Measurements from ENCODE around the gene NFATC2. TPM values are rescaled to one million over a fixed set of nuclear protein-coding genes. Genes with fewer than 3 reads are reported as not detected.

The NFATC2 gene
- polyA plus RNA-seq, 1 of the 3 experiments (the other 2 are of a cell fraction), result 0.36 TPM

- TF ChIP-seq EP300 (IDR thresholded peaks at IDR 0.05; ENCODE audit: borderline replicate concordance in 1 of 2, low read depth in 1 of 2, low read length in 1 of 2), result no peak
- no peak for TF ChIP-seq GATA2 (CRISPR knock-in tag; IDR thresholded peaks at IDR 0.05)
- TF ChIP-seq CTCF (IDR thresholded peaks at IDR 0.05), result no peak
- no peak for TF ChIP-seq TAF1 (IDR thresholded peaks at IDR 0.05; ENCODE audit: borderline replicate concordance, low read depth, low read length)
- no peak for TF ChIP-seq FOXM1 (IDR thresholded peaks at IDR 0.05; ENCODE audit: low read depth)
Observed at GRCh38 chr20:51394706-51395105, 147.8 kb downstream of the NFATC2 start (continued).

GRCh38 chr20:51393571-51393970 is 148.9 kb downstream of the NFATC2 start:
- Histone ChIP-seq H3K36me3 (replicated peaks in 1 of 2; ENCODE audit: control insufficient read depth in 1 of 2, insufficient read depth in 2 of 2, low read length in 1 of 2) (no peaks in the 10 kb centered on the region), H3K27me3 (ENCODE audit: insufficient read depth) (no peaks in the 10 kb centered on the region), H3K4me3 (ENCODE audit: low read depth in 2 of 2, low read length in 1 of 2) (no peak overlapping the region), H3K9ac (no peak overlapping the region), H3K4me2 (no peak overlapping the region), H3K9me3 (no peaks in the 10 kb centered on the region), H3K79me2 (ENCODE audit: insufficient read depth) (no peaks in the 10 kb centered on the region), H3K27ac (ENCODE audit: low read depth in 2 of 2, low read length in 1 of 2) (no peak overlapping the region), H3K4me1 (ENCODE audit: control insufficient read depth in 1 of 2, insufficient read depth in 2 of 2, low read depth in 1 of 2, low read length in 1 of 2) (peaks cover 0 to 4% of the 10 kb centered on the region in 2 experiments; a peak in 2 of 4 replicates), H2AFZ (ENCODE audit: low read depth) (no peak overlapping the region), H3K9me2 (no peaks in the 10 kb centered on the region), H3F3A (replicated peaks; ENCODE audit: insufficient read depth) (peaks cover 3% of the 10 kb centered on the region), H4K20me1 (ENCODE audit: insufficient read depth) (no peaks in the 10 kb centered on the region)
- CTCF ChIA-PET, result interaction anchor here (1.2 to 5.5 kb wide), 2 partner anchors 61 to 202 kb away, joined by 3 to 36 read pairs; no protein-coding TSS in a partner anchor
- WGBS (ENCODE audit: low lambda C conversion rate), result 86% methylated on average over 6 of the region's 6 CpGs
- no peak for DNase-seq
- POLR2A ChIA-PET, result no interaction called here
- TF ChIP-seq CHD2 (IDR thresholded peaks at IDR 0.05; ENCODE audit: low read length, partially characterized antibody) (no peak), FOSL2 (IDR thresholded peaks at IDR 0.05; ENCODE audit: borderline replicate concordance, low read depth) (no peak), EP300 (IDR thresholded peaks at IDR 0.05; ENCODE audit: borderline replicate concordance in 1 of 2, low read depth in 1 of 2, low read length in 1 of 2) (no peak), POLR2AphosphoS5 (IDR thresholded peaks at IDR 0.05; ENCODE audit: low read depth, low read length) (no peak), USF2 (IDR thresholded peaks at IDR 0.05; ENCODE audit: borderline replicate concordance, low read depth, low read length) (no peak), ZBTB33 (IDR thresholded peaks at IDR 0.05; ENCODE audit: borderline replicate concordance, low read depth) (no peak), IRF3 (IDR thresholded peaks at IDR 0.05; ENCODE audit: low read depth, low read length) (no peak), TCF12 (IDR thresholded peaks at IDR 0.05) (no peak), EZH2phosphoT487 (IDR thresholded peaks at IDR 0.05; ENCODE audit: borderline replicate concordance, low read depth) (no peak), MAX (IDR thresholded peaks at IDR 0.05; ENCODE audit: low read depth) (no peak)
